CD14-positive monocyte (primary cell): ENCODE data around the gene PDZD7. TPM values are rescaled to one million over a fixed set of nuclear protein-coding genes. Genes with fewer than 3 reads are reported as not detected.
A peak's percentile ranks its signal among the peaks of the same experiment; 100 is the strongest.

Experiments
- DNase-seq, 3 donors: peaks; one replicate each; pipeline ENCODE4 v3.0.0-alpha.2; 2011 to 2022
- H2AFZ ChIP-seq: 2 replicates; pipeline ENCODE4 v1.6.0; 2012; ENCODE audit warnings: mild to moderate bottlenecking, low read depth, low read length, inconsistent platforms; ENCODE audit not compliant: insufficient read depth, poor library complexity, severe bottlenecking
- H3K27ac ChIP-seq, 2 donors: 1 replicate in 1 of 2; 2 replicates in 1 of 2; pipeline ENCODE4 v1.5.1; 2012 to 2013; ENCODE audit warnings: low read length in 2 of 2, control low read depth in 1 of 2, inconsistent platforms in 1 of 2, low read depth in 1 of 2, mild to moderate bottlenecking in 1 of 2
- H3K27me3 ChIP-seq, 2 donors: one replicate each; pipeline versions ENCODE4 v1.6.0 to v1.6.1; 2011 to 2013; ENCODE audit warnings: low read length in 2 of 2; ENCODE audit not compliant: control insufficient read depth in 2 of 2, insufficient read depth in 2 of 2
- H3K36me3 ChIP-seq, 2 donors: replicated peaks in 1 of 2; 1 replicate in 1 of 2; 2 replicates in 1 of 2; pipeline versions ENCODE4 v1.5.1 to v1.6.1; 2012 to 2013; ENCODE audit warnings: low read length in 2 of 2, control low read depth in 1 of 2, inconsistent platforms in 1 of 2, mild to moderate bottlenecking in 1 of 2; ENCODE audit not compliant: insufficient read depth in 2 of 2, control insufficient read depth in 1 of 2
- H3K4me1 ChIP-seq, 2 donors: 1 replicate in 1 of 2; 2 replicates in 1 of 2; pipeline versions ENCODE4 v1.5.1 to v1.6.1; 2012 to 2013; ENCODE audit warnings: low read length in 2 of 2, control low read depth in 1 of 2, inconsistent platforms in 1 of 2, mild to moderate bottlenecking in 1 of 2, moderate library complexity in 1 of 2; ENCODE audit not compliant: insufficient read depth in 2 of 2, control insufficient read depth in 1 of 2
- H3K4me2 ChIP-seq: replicated peaks from 2 replicates; pipeline ENCODE3; 2012; ENCODE audit warnings: low read length, moderate library complexity, mild to moderate bottlenecking; ENCODE audit not compliant: poor library complexity, severe bottlenecking; ENCODE audit errors: extremely low read depth
- H3K4me3 ChIP-seq, 3 experiments: fragments of 200-600 bp in 1 of 3; sonication (generic) in 1 of 3; replicated peaks in 1 of 3; 1 replicate in 2 of 3; 2 replicates in 1 of 3; pipeline ENCODE4 v1.5.1; 2011 to 2013; ENCODE audit warnings: low read length in 3 of 3, mild to moderate bottlenecking in 3 of 3, control low read depth in 2 of 3, low read depth in 2 of 3, inconsistent platforms in 1 of 3, moderate library complexity in 1 of 3
- H3K79me2 ChIP-seq: 2 replicates; pipeline ENCODE4 v1.6.0; 2012; ENCODE audit warnings: mild to moderate bottlenecking, control low read depth, inconsistent platforms, low read length, moderate library complexity; ENCODE audit not compliant: insufficient read depth
- H3K9ac ChIP-seq: 2 replicates; pipeline ENCODE4 v1.6.0; 2017; ENCODE audit warnings: low read length, mild to moderate bottlenecking; ENCODE audit not compliant: insufficient read depth, poor library complexity, severe bottlenecking
- H3K9me3 ChIP-seq, 2 donors: replicated peaks in 1 of 2; 1 replicate in 1 of 2; 2 replicates in 1 of 2; pipeline versions ENCODE4 v1.5.1 to v1.6.1; 2012 to 2013; ENCODE audit warnings: low read length in 2 of 2, control low read depth in 1 of 2; ENCODE audit not compliant: control insufficient read depth in 1 of 2, insufficient read depth in 1 of 2
- H4K20me1 ChIP-seq: 2 replicates; pipeline ENCODE4 v1.6.0; 2012; ENCODE audit warnings: mild to moderate bottlenecking, low read length, control low read depth, moderate library complexity; ENCODE audit not compliant: insufficient read depth
- H3K27ac Mint-ChIP-seq, 7 donors: one replicate each; pipeline ENCODE4 v1.8.0; 2020; ENCODE audit warnings: mild to moderate bottlenecking in 7 of 7, mixed read lengths in 7 of 7, moderate library complexity in 6 of 7, inconsistent platforms in 2 of 7
- H3K27me3 Mint-ChIP-seq, 3 donors: one replicate each; pipeline ENCODE4 v1.8.0; 2021 to 2022; ENCODE audit warnings: low read depth in 3 of 3, mild to moderate bottlenecking in 3 of 3, mixed read lengths in 3 of 3, moderate library complexity in 3 of 3, inconsistent platforms in 1 of 3
- H3K36me3 Mint-ChIP-seq, 2 donors: one replicate each; pipeline ENCODE4 v1.8.0; 2020; ENCODE audit warnings: mixed read lengths in 2 of 2, inconsistent platforms in 1 of 2, mild to moderate bottlenecking in 1 of 2
- H3K4me1 Mint-ChIP-seq: one replicate; pipeline ENCODE4 v1.8.0; 2020; ENCODE audit warnings: mild to moderate bottlenecking, mixed read lengths
- H3K4me3 Mint-ChIP-seq, 2 donors: one replicate each; pipeline ENCODE4 v1.8.0; 2020; ENCODE audit warnings: mild to moderate bottlenecking in 2 of 2, mixed read lengths in 2 of 2, moderate library complexity in 1 of 2
- H3K9me3 Mint-ChIP-seq, 7 donors: one replicate each; pipeline ENCODE4 v1.8.0; 2020 to 2022; ENCODE audit warnings: mixed read lengths in 7 of 7, mild to moderate bottlenecking in 6 of 7, moderate library complexity in 6 of 7, inconsistent platforms in 2 of 7
- CTCF ChIP-seq: fragments of 200-600 bp; IDR thresholded peaks from one replicate; pipeline ENCODE4 v1.8.0; 2022; ENCODE audit warnings: antibody characterized with exemption, mild to moderate bottlenecking
- WGBS: methylation state at CpG from one replicate; pipeline ENCODE4 v1.1.5; 2013; ENCODE audit warnings: missing lambda C conversion rate; ENCODE audit not compliant: insufficient coverage; 5-methylcytosine and 5-hydroxymethylcytosine counted together
- intact Hi-C, 2 donors: fragments of 100-400 bp; cut with micrococcal nuclease; formaldehyde crosslinking; loops; one replicate each; pipeline versions ENCODE4 v1.15.0 to v1.15.1; 2023
- polyA plus RNA-seq, 3 donors: library from polyadenylated mRNA; depleted of rRNA in 1 of 3; unstranded in 2 of 3; stranded (reverse) in 1 of 3; fragments of 300-500 nt in 2 of 3; fragments of >200 nt in 1 of 3; fragmentation: Illumina TruSeq in 2 of 3; gene quantifications; 1 replicate in 2 of 3; 2 replicates in 1 of 3; pipeline ENCODE4 v1.2.3, GENCODE V29; 2012 to 2021

PDZD7 gene
- polyA plus RNA-seq, 3 donors: 0.73 TPM; not detected in 2

DNA sequence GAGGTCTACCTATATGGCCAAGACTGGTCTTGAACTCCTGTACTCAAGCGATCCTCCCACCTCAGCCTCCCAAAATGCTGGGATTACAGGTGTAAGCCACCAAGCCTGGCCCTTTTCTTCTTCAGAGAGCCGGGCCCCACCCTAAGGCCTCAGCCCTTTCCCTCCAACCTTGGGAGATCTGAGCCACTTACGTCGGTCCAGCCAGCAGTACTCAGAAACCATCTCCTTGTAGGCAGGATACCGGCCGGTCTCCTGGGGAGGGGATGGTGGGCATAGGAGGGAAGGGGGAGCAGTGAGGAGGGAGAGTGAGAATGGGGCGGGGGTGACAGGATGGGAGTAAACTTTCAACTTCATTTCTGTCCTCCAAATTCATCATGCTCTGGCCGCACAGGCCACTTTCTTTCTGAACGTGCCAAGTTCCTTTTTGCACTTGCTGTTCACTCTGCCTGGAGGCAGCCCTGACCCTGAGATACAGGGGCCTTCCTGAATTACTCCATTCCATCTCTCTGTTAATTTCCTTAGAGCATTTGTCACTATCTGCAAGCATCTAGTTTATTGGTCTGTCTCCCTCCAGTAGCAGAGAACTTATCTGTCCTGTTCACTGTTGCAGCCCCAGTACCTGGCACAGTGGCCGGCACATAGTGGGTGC, 10.4 kb downstream of the PDZD7 start:
- peaks cover 18 to 26% of the 10 kb centered on the region in 2 donors for H3K4me1 ChIP-seq
- H3K79me2 ChIP-seq: no peaks in the 10 kb centered on the region
- H3K27me3 Mint-ChIP-seq: peaks cover 18 to 19% (median 19%) of the 10 kb centered on the region in 3 donors
- no peak overlapping the region for H3K4me2 ChIP-seq
- no peak overlapping the region for H3K4me3 Mint-ChIP-seq
- H3K27ac ChIP-seq: no peak overlapping the region
- no peak overlapping the region for H2AFZ ChIP-seq
- peaks cover 0 to 3% (median 0%) of the 10 kb centered on the region in 7 donors for H3K9me3 Mint-ChIP-seq
- no peak overlapping the region for H3K9ac ChIP-seq
- peaks cover 0 to 5% of the 10 kb centered on the region in 2 donors for H3K27me3 ChIP-seq
- peak in 2 of 3 donors; percentile 11 to 68 for DNase-seq
- peaks cover 29% of the 10 kb centered on the region for H3K4me1 Mint-ChIP-seq
- no peaks in the 10 kb centered on the region for H4K20me1 ChIP-seq
- no peaks in the 10 kb centered on the region for H3K9me3 ChIP-seq
- H3K36me3 ChIP-seq: no peaks in the 10 kb centered on the region
- H3K27ac Mint-ChIP-seq: peak overlapping the region in 1 of 7 donors; percentile 46
- 42% methylated on average over 3 of the region's 10 CpGs for WGBS
- intact Hi-C loops: no loop called here
- no peak overlapping the region for H3K4me3 ChIP-seq
- TF ChIP-seq CTCF: no peak
- H3K36me3 Mint-ChIP-seq: no peaks in the 10 kb centered on the region

DNA sequence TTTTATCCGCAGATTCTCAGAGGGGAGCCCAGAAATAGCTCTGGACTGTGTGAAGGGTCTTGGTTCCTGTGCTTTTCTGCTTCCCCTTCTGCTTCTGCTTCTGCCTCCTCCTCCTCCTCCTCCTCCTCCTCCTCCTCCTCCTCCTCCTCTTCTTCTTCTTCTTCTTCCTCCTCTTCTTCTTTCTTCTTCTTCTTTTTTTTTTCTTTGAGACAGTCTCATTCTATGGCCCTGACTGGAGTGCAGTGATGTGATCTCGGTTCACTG, 11.6 kb downstream of the PDZD7 start:
- H3K36me3 Mint-ChIP-seq: no peaks in the 10 kb centered on the region
- peak overlapping the region; percentile 53 to 69 for H3K4me3 Mint-ChIP-seq
- H3K36me3 ChIP-seq: no peaks in the 10 kb centered on the region
- H3K4me1 Mint-ChIP-seq: peaks cover 31% of the 10 kb centered on the region
- intact Hi-C loops: no loop called here
- H3K27ac Mint-ChIP-seq: peak overlapping the region in 1 of 7 donors; percentile 73
- peak overlapping the region; percentile 68 for H3K4me2 ChIP-seq
- H3K4me1 ChIP-seq: peaks cover 18 to 26% of the 10 kb centered on the region in 2 donors
- TF ChIP-seq CTCF: no peak
- peak overlapping the region; percentile 56 for H2AFZ ChIP-seq
- H3K27me3 Mint-ChIP-seq: peaks cover 18 to 25% (median 21%) of the 10 kb centered on the region in 3 donors
- H3K9me3 Mint-ChIP-seq: peaks cover 0 to 3% (median 0%) of the 10 kb centered on the region in 7 donors
- no peak overlapping the region for H3K27ac ChIP-seq
- DNase-seq: peak in 1 of 3 donors; percentile 21
- no peaks in the 10 kb centered on the region for H3K79me2 ChIP-seq
- H4K20me1 ChIP-seq: no peaks in the 10 kb centered on the region
- H3K4me3 ChIP-seq: peak overlapping the region in 1 of 3 experiments; percentile 49
- WGBS: no CpG with 5 or more reads among the region's 2 CpGs
- peak overlapping the region; percentile 35 for H3K9ac ChIP-seq
- H3K27me3 ChIP-seq: peaks cover 0 to 5% of the 10 kb centered on the region in 2 donors
- no peaks in the 10 kb centered on the region for H3K9me3 ChIP-seq
